M059J (cell line): ENCODE data around the gene DNAJC2. TPM values are rescaled to one million over a fixed set of nuclear protein-coding genes. Genes with fewer than 3 reads are reported as not detected.
A peak's percentile ranks its signal among the peaks of the same experiment; 100 is the strongest.
"Not testable (repeated sequence)": the region's sequence is repeated elsewhere in the genome, so short reads cannot be mapped to it uniquely, and the experiment has no call there.

Experiments used
- DNase-seq: peaks from one replicate; pipeline ENCODE4 v3.0.0-alpha.2; 2012; ENCODE audit warnings: low read depth
- total RNA-seq: library from RNA; depleted of rRNA; stranded (reverse); fragments of >200 nt; shearing (Covaris generic); gene quantifications from 2 replicates; pipeline ENCODE4 v1.2.3, GENCODE V29; 2014; rRNA removed

The DNAJC2 gene
- total RNA-seq, 1 experiment from 2014 or later = 25.3 TPM

GRCh38 chr7:103266229-103266628 is 78.3 kb downstream of the DNAJC2 start:
- DNase-seq = peak; percentile 28

DNA sequence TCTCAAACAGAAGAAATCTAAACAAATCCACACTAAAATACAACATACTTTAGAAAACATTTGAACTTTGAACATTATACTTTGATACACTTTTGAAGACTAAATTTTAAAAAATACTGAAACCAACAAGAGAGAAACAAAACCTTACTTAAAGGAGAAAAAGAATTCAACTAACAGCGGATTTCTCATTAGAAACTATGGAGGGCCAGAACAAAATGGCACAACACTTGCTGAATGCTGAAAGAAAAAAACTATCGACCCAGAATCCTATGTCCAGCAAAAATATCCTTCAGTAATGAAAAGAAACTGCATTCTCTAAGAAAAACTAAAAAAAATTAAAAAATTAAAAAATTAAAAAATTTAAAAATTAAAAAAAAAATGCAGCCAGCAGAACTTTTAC is 80.5 kb downstream of the DNAJC2 start:
- not testable (repeated sequence) for DNase-seq

Other genes starting within 250 kb of the DNAJC2 start
- 6.8 and 7.5 TPM in 2 replicates for gene NAPEPLD, start 195.7 kb downstream of the DNAJC2 start, total RNA-seq
- 65.1 and 87.2 TPM in 2 replicates for gene PMPCB, start 47.3 kb downstream of the DNAJC2 start, total RNA-seq
- 308 and 480 TPM in 2 replicates for gene PSMC2, start 2.9 kb upstream of the DNAJC2 start, total RNA-seq
- not detected in 2 replicates for gene SLC26A5, start 101.4 kb upstream of the DNAJC2 start, total RNA-seq